H1 (cell line): ENCODE measurements around the gene CIB4. TPM values are rescaled to one million over a fixed set of nuclear protein-coding genes. Genes with fewer than 3 reads are reported as not detected.

Source experiments
- CEBPB ChIP-seq: IDR thresholded peaks from 2 replicates; pipeline ENCODE4 v1.6.1; 2012; ENCODE audit warnings: low read depth, low read length
- JUND ChIP-seq: IDR thresholded peaks from 2 replicates; pipeline ENCODE4 v1.6.1; 2011; ENCODE audit warnings: mild to moderate bottlenecking, improper control_type of control experiment, low read length
- KDM4A ChIP-seq: IDR thresholded peaks from one replicate; pipeline ENCODE4 v1.7.1; 2012; ENCODE audit warnings: low read depth, mild to moderate bottlenecking, moderate library complexity, low read length, inconsistent platforms; ENCODE audit not compliant: severe bottlenecking
- SIRT6 ChIP-seq: IDR thresholded peaks from one replicate; pipeline ENCODE4 v1.7.1; 2012; ENCODE audit warnings: low read length, inconsistent platforms
- SUZ12 ChIP-seq: fragments of 200-600 bp; sonication (generic); IDR thresholded peaks from 2 replicates; pipeline ENCODE4 v1.6.1; 2012; ENCODE audit warnings: mild to moderate bottlenecking, inconsistent platforms, low read length, moderate library complexity, mixed read lengths
- ZNF274 ChIP-seq: IDR thresholded peaks from 2 replicates; pipeline ENCODE4 v1.7.0; 2012; ENCODE audit warnings: low read length, borderline replicate concordance; ENCODE audit errors: extremely low read depth
- polyA plus RNA-seq, 7 experiments: library from polyadenylated mRNA; depleted of rRNA in 3 of 7; stranded (reverse) in 5 of 7; unstranded in 2 of 7; fragments of >200 nt in 5 of 7; fragments of 200-250 nt in 2 of 7; gene quantifications; 1 replicate in 5 of 7; 2 replicates in 1 of 7; 4 replicates in 1 of 7; pipeline versions ENCODE4 v1.2.1 to v1.2.3, GENCODE V29; 2011 to 2013; ENCODE audit warnings: missing spikeins in 2 of 7, mixed read lengths in 2 of 7
- total RNA-seq: library from RNA; stranded (reverse); fragmentation: NEBNext Ultra II Directional; extraction: Animal tissue kit (Norgen Biotek cat#: 25700); gene quantifications from 2 replicates; pipeline ENCODE4 v1.2.1, GENCODE V29; 2021

The CIB4 gene
- total and polyA plus RNA-seq, 2 of the 8 experiments (the other 6 are each of a cell fraction or from before 2014, with no cell fraction given) = not detected

DNA sequence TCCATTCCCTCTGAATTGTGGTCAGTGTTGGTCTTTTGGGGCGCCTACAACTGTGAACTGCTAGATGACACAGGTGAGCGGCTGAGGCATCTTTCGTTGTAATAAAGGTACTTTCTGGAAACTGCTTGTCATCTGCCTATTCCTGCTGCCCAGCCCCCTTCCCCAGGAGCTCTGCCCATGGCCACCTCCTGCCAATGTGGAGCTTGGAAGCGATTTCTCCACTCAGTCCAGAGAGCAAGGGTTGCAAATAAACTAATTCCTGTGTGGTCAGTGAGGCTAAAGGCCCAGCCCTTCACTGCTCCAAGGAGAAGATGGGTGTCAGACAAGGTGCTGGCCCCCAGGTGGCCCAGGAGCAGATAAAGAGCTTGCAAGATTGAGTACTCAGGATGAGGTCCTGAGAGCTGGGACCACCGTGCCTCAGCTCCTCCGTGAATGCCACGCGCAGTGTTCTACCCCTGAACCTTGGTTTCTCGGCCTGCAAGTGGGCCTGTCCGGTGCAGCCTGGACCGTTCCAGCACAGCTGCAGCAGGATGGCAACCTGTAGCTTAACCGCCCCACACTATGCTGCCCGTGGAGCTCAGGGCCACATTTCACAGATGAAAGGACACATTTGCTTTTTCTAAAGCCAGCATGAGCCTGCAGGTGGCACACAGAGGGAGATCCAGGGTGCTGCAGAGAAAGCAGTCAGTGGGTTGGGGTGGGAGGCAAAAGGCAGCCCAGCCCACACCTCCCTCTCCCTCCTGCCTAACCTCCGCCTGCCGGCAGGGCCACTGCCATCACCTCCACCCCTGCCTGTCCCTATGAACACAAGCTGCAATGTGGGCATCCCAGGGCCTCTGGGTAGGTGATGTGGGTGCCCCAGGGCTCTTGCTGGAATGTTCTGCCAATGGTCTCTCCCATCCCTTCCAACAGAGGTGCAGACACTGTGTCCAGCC, 84.6 kb downstream of the CIB4 start (continued):
- no peak for TF ChIP-seq ZNF274
- TF ChIP-seq KDM4A = no peak
- TF ChIP-seq SIRT6 = no peak
- TF ChIP-seq SUZ12 = no peak
- no peak for TF ChIP-seq JUND
- TF ChIP-seq CEBPB = no peak
